ENCODE results near the gene GPATCH2L. TPM values are rescaled to one million over a fixed set of nuclear protein-coding genes. Genes with fewer than 3 reads are reported as not detected.

GPATCH2L gene
- total and polyA plus RNA-seq, 9 donors = 7.0 to 52.5 (median 34.1) TPM

GRCh38 chr14:76253111-76253510, 101.4 kb downstream of the GPATCH2L start:
- Histone ChIP-seq H3K27ac (no peak overlapping the region), H3K36me3 (no peaks in the 10 kb centered on the region), H3K9me3 (no peaks in the 10 kb centered on the region), H3K4me1 (ENCODE audit: insufficient read depth) (no peaks in the 10 kb centered on the region), H3K27me3 (no peaks in the 10 kb centered on the region), H3K4me3 (no peak overlapping the region)
- DNase-seq = no peak
- WGBS, 3 donors = 46 to 74% (median 63%) methylated on average over 8 of the region's 8 CpGs
- no peak for TF ChIP-seq POLR2A (IDR thresholded peaks at IDR 0.05)
- intact Hi-C loops (cut with DNase I) = no loop called here

- H3K27me3 ChIP-seq = no peaks in the 10 kb centered on the region
- H3K4me3 ChIP-seq = no peak overlapping the region
- intact Hi-C loops (cut with DNase I) = no loop called here
- no peaks in the 10 kb centered on the region for H3K36me3 ChIP-seq
- no peak for TF ChIP-seq POLR2A (IDR thresholded peaks at IDR 0.05)
- no peak for TF ChIP-seq EP300 (IDR thresholded peaks at IDR 0.05)
- no peak for TF ChIP-seq CTCF (IDR thresholded peaks at IDR 0.05)
- 15 to 27% (median 22%) methylated on average over 4 of the region's 4 CpGs for WGBS, 3 donors
- no peaks in the 10 kb centered on the region for H3K9me3 ChIP-seq
- H3K27ac ChIP-seq = no peak overlapping the region
- no peak for DNase-seq
- no peaks in the 10 kb centered on the region for H3K4me1 ChIP-seq (ENCODE audit: insufficient read depth)
Measured at GRCh38 chr14:76256545-76256944, 104.8 kb downstream of the GPATCH2L start.

- Histone ChIP-seq H3K27ac (no peak overlapping the region), H3K36me3 (no peaks in the 10 kb centered on the region), H3K4me1 (ENCODE audit: insufficient read depth) (no peaks in the 10 kb centered on the region), H3K4me3 (no peak overlapping the region), H3K27me3 (no peaks in the 10 kb centered on the region), H3K9me3 (no peaks in the 10 kb centered on the region)
- WGBS, 3 donors = 47 to 56% (median 52%) methylated on average over 9 of the region's 9 CpGs
- DNase-seq = no peak
- intact Hi-C loops (cut with DNase I) = no loop called here
- no peak for TF ChIP-seq CTCF (IDR thresholded peaks at IDR 0.05)
- TF ChIP-seq EP300 (IDR thresholded peaks at IDR 0.05) = no peak
- no peak for TF ChIP-seq POLR2A (IDR thresholded peaks at IDR 0.05)
Measured at GRCh38 chr14:76257111-76257803, 105.5 kb downstream of the GPATCH2L start.

GRCh38 chr14:76257842-76258397, 106.2 kb downstream of the GPATCH2L start:
- no peaks in the 10 kb centered on the region for H3K27me3 ChIP-seq
- WGBS, 3 donors = 70 to 76% (median 74%) methylated on average over 4 of the region's 4 CpGs
- no peak overlapping the region for H3K27ac ChIP-seq
- H3K4me3 ChIP-seq = no peak overlapping the region
- no peaks in the 10 kb centered on the region for H3K4me1 ChIP-seq (ENCODE audit: insufficient read depth)
- DNase-seq = no peak
- H3K9me3 ChIP-seq = no peaks in the 10 kb centered on the region
- no peaks in the 10 kb centered on the region for H3K36me3 ChIP-seq
- TF ChIP-seq POLR2A (IDR thresholded peaks at IDR 0.05) = no peak
- no peak for TF ChIP-seq CTCF (IDR thresholded peaks at IDR 0.05)
- TF ChIP-seq EP300 (IDR thresholded peaks at IDR 0.05) = no peak
- intact Hi-C loops (cut with DNase I) = no loop called here

- WGBS, 3 donors = 80 to 81% (median 81%) methylated on average over 6 of the region's 6 CpGs
- H3K27me3 ChIP-seq = no peaks in the 10 kb centered on the region
- no peak overlapping the region for H3K4me3 ChIP-seq
- H3K27ac ChIP-seq = no peak overlapping the region
- intact Hi-C loops (cut with DNase I) = no loop called here
- H3K9me3 ChIP-seq = no peaks in the 10 kb centered on the region
- no peaks in the 10 kb centered on the region for H3K36me3 ChIP-seq
- no peak for TF ChIP-seq POLR2A (IDR thresholded peaks at IDR 0.05)
- TF ChIP-seq CTCF (IDR thresholded peaks at IDR 0.05) = no peak
- no peak for TF ChIP-seq EP300 (IDR thresholded peaks at IDR 0.05)
- no peaks in the 10 kb centered on the region for H3K4me1 ChIP-seq (ENCODE audit: insufficient read depth)
- no peak for DNase-seq
Measured at GRCh38 chr14:76259029-76259735, 107.5 kb downstream of the GPATCH2L start.
